ENCODE measurements around the gene GRIFIN.

The GRIFIN gene

GRCh38 chr7:2476776-2477446 lies 713 bp upstream of the GRIFIN start:
- Histone ChIP-seq H3K4me3 (ENCODE audit: insufficient read length, low read depth) (no peak overlapping the region), H3K9ac (ENCODE audit: insufficient read length, low read depth) (peak overlapping the region; percentile 57), H3K4me1 (ENCODE audit: insufficient read depth, insufficient read length) (peaks cover 32% of the 10 kb centered on the region), H3K27me3 (ENCODE audit: insufficient read depth, insufficient read length) (peaks cover 3% of the 10 kb centered on the region), H3K36me3 (ENCODE audit: insufficient read depth, insufficient read length, low read length) (no peaks in the 10 kb centered on the region), H3K9me3 (ENCODE audit: insufficient read depth, low read length) (no peaks in the 10 kb centered on the region)
- no peak for TF ChIP-seq ZNF274 (IDR thresholded peaks at IDR 0.05; ENCODE audit: low read depth, low read length)
- no peak for DNase-seq (ENCODE audit: low read depth, low spot score)

DNA sequence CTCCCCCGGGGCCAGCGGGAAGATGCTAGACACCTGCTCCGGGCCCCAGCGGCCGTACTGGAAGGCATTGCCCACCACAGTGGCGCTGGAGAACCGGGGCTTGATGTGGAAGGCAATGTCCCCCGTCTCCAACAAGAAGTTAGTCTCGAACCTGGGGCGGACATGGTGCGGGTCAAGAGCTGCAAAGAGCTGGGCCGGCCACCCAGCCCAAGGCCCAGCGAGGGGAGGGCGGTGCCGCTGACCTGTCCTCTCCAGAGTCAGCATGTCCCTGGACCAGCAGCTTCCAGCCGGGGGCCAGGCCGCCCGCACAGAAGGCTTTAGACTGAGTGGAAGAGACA lies 551 bp downstream of the GRIFIN start:
- Histone ChIP-seq H3K4me1 (ENCODE audit: insufficient read depth, insufficient read length) (peaks cover 39% of the 10 kb centered on the region), H3K4me3 (ENCODE audit: insufficient read length, low read depth) (no peak overlapping the region), H3K9ac (ENCODE audit: insufficient read length, low read depth) (no peak overlapping the region), H3K27me3 (ENCODE audit: insufficient read depth, insufficient read length) (peaks cover 3% of the 10 kb centered on the region), H3K36me3 (ENCODE audit: insufficient read depth, insufficient read length, low read length) (no peaks in the 10 kb centered on the region), H3K9me3 (ENCODE audit: insufficient read depth, low read length) (no peaks in the 10 kb centered on the region)
- TF ChIP-seq SUZ12 (IDR thresholded peaks at IDR 0.05; ENCODE audit: extremely low read depth, insufficient read depth, insufficient read length) (no peak), YY1 (IDR thresholded peaks at IDR 0.05; ENCODE audit: insufficient read depth, insufficient read length) (no peak), ZNF274 (IDR thresholded peaks at IDR 0.05; ENCODE audit: low read depth, low read length) (no peak)
- DNase-seq (ENCODE audit: low read depth, low spot score): no peak

- Histone ChIP-seq H3K36me3 (ENCODE audit: insufficient read depth, insufficient read length, low read length) (no peaks in the 10 kb centered on the region), H3K27me3 (ENCODE audit: insufficient read depth, insufficient read length) (peaks cover 3% of the 10 kb centered on the region), H3K9ac (ENCODE audit: insufficient read length, low read depth) (peak overlapping the region; percentile 18), H3K9me3 (ENCODE audit: insufficient read depth, low read length) (no peaks in the 10 kb centered on the region), H3K4me1 (ENCODE audit: insufficient read depth, insufficient read length) (peaks cover 43% of the 10 kb centered on the region), H3K4me3 (ENCODE audit: insufficient read length, low read depth) (no peak overlapping the region)
- no peak for DNase-seq (ENCODE audit: low read depth, low spot score)
- no peak for TF ChIP-seq YY1 (IDR thresholded peaks at IDR 0.05; ENCODE audit: insufficient read depth, insufficient read length)
- no peak for TF ChIP-seq ZNF274 (IDR thresholded peaks at IDR 0.05; ENCODE audit: low read depth, low read length)
Measured at GRCh38 chr7:2474813-2475677, 1.2 kb downstream of the GRIFIN start.

- TF ChIP-seq SUZ12 (IDR thresholded peaks at IDR 0.05; ENCODE audit: extremely low read depth, insufficient read depth, insufficient read length) (no peak), YY1 (IDR thresholded peaks at IDR 0.05; ENCODE audit: insufficient read depth, insufficient read length) (no peak), ZNF274 (IDR thresholded peaks at IDR 0.05; ENCODE audit: low read depth, low read length) (no peak)
- Histone ChIP-seq H3K9ac (ENCODE audit: insufficient read length, low read depth) (no peak overlapping the region), H3K9me3 (ENCODE audit: insufficient read depth, low read length) (no peaks in the 10 kb centered on the region), H3K4me3 (ENCODE audit: insufficient read length, low read depth) (no peak overlapping the region), H3K36me3 (ENCODE audit: insufficient read depth, insufficient read length, low read length) (no peaks in the 10 kb centered on the region), H3K27me3 (ENCODE audit: insufficient read depth, insufficient read length) (peaks cover under 1% of the 10 kb centered on the region), H3K4me1 (ENCODE audit: insufficient read depth, insufficient read length) (peaks cover 45% of the 10 kb centered on the region)
- DNase-seq (ENCODE audit: low read depth, low spot score): no peak
Measured at GRCh38 chr7:2474224-2474623, 2.0 kb downstream of the GRIFIN start.

- TF ChIP-seq SUZ12 (IDR thresholded peaks at IDR 0.05; ENCODE audit: extremely low read depth, insufficient read depth, insufficient read length) (no peak), YY1 (IDR thresholded peaks at IDR 0.05; ENCODE audit: insufficient read depth, insufficient read length) (no peak), ZNF274 (IDR thresholded peaks at IDR 0.05; ENCODE audit: low read depth, low read length) (no peak)
- Histone ChIP-seq H3K36me3 (ENCODE audit: insufficient read depth, insufficient read length, low read length) (no peaks in the 10 kb centered on the region), H3K4me1 (ENCODE audit: insufficient read depth, insufficient read length) (peaks cover 43% of the 10 kb centered on the region), H3K9ac (ENCODE audit: insufficient read length, low read depth) (no peak overlapping the region), H3K4me3 (ENCODE audit: insufficient read length, low read depth) (no peak overlapping the region), H3K27me3 (ENCODE audit: insufficient read depth, insufficient read length) (no peaks in the 10 kb centered on the region), H3K9me3 (ENCODE audit: insufficient read depth, low read length) (no peaks in the 10 kb centered on the region)
- no peak for DNase-seq (ENCODE audit: low read depth, low spot score)
Measured at GRCh38 chr7:2473496-2474180, 2.6 kb downstream of the GRIFIN start.

GRCh38 chr7:2472739-2473138 lies 3.5 kb downstream of the GRIFIN start:
- Histone ChIP-seq H3K36me3 (ENCODE audit: insufficient read depth, insufficient read length, low read length) (no peaks in the 10 kb centered on the region), H3K27me3 (ENCODE audit: insufficient read depth, insufficient read length) (no peaks in the 10 kb centered on the region), H3K9ac (ENCODE audit: insufficient read length, low read depth) (no peak overlapping the region), H3K9me3 (ENCODE audit: insufficient read depth, low read length) (no peaks in the 10 kb centered on the region), H3K4me1 (ENCODE audit: insufficient read depth, insufficient read length) (peaks cover 39% of the 10 kb centered on the region), H3K4me3 (ENCODE audit: insufficient read length, low read depth) (no peak overlapping the region)
- DNase-seq (ENCODE audit: low read depth, low spot score): no peak
- TF ChIP-seq SUZ12 (IDR thresholded peaks at IDR 0.05; ENCODE audit: extremely low read depth, insufficient read depth, insufficient read length) (no peak), YY1 (IDR thresholded peaks at IDR 0.05; ENCODE audit: insufficient read depth, insufficient read length) (no peak), ZNF274 (IDR thresholded peaks at IDR 0.05; ENCODE audit: low read depth, low read length) (no peak)

GRCh38 chr7:2471396-2471795 lies 4.8 kb downstream of the GRIFIN start:
- peak overlapping the region; percentile 68 for H3K9ac ChIP-seq (ENCODE audit: insufficient read length, low read depth)
- H3K9me3 ChIP-seq (ENCODE audit: insufficient read depth, low read length): no peaks in the 10 kb centered on the region
- peaks cover 28% of the 10 kb centered on the region for H3K4me1 ChIP-seq (ENCODE audit: insufficient read depth, insufficient read length)
- H3K36me3 ChIP-seq (ENCODE audit: insufficient read depth, insufficient read length, low read length): no peaks in the 10 kb centered on the region
- TF ChIP-seq SUZ12 (IDR thresholded peaks at IDR 0.05; ENCODE audit: extremely low read depth, insufficient read depth, insufficient read length) (no peak), YY1 (IDR thresholded peaks at IDR 0.05; ENCODE audit: insufficient read depth, insufficient read length) (peak; percentile 28), ZNF274 (IDR thresholded peaks at IDR 0.05; ENCODE audit: low read depth, low read length) (no peak)
- no peaks in the 10 kb centered on the region for H3K27me3 ChIP-seq (ENCODE audit: insufficient read depth, insufficient read length)
- H3K4me3 ChIP-seq (ENCODE audit: insufficient read length, low read depth): no peak overlapping the region
- DNase-seq (ENCODE audit: low read depth, low spot score): no peak

All from NT2/D1 (cell line).